GM13976 (cell line): Measurements from ENCODE around the gene IL6ST.

ENCODE experiments used
- DNase-seq: peaks from one replicate; pipeline ENCODE4 v3.0.0; 2012; ENCODE audit warnings: low spot score
- in situ Hi-C: fragments of 300-500 bp; cut with MboI; formaldehyde crosslinking; loops from one replicate; pipeline ENCODE4 v1.12.0; 2022; ENCODE audit warnings: low sequenced_read_pairs, mixed read lengths, inconsistent platforms; ENCODE audit not compliant: unreplicated experiment
- TF ChIP-seq, protein P1 (sequence below): IDR thresholded peaks from 2 replicates; pipeline ENCODE4 v1.5.1; 2012; ENCODE audit warnings: borderline replicate concordance, mild to moderate bottlenecking; ENCODE audit not compliant: insufficient read depth; ENCODE audit errors: extremely low read depth, missing control alignments, control extremely low read depth

Gene IL6ST

DNA sequence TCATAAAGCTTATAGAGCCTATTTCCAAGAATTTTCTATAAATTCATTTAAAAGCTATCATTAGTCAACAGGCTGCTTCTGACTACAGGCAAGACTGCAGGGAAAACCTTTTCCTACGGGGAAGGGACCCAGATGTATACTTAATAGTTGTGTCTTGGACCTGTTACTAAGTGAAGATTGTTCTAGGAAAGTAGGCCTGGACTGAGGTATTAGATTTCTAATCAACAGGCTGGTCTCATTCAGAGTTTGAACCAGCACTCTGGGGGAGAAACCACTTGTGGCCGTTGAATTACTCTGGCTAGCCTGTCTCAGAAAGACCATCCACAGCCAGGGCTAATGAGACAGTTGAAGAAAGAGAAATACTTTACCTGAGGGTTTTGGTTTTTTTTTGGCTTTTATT is 60.0 kb downstream of the IL6ST start:
- DNase-seq: no peak
- in situ Hi-C loops: loop anchor here (10.0 kb wide), 1 partner anchor 260 kb away; no protein-coding TSS in a partner anchor
- TF ChIP-seq, protein P1, sequence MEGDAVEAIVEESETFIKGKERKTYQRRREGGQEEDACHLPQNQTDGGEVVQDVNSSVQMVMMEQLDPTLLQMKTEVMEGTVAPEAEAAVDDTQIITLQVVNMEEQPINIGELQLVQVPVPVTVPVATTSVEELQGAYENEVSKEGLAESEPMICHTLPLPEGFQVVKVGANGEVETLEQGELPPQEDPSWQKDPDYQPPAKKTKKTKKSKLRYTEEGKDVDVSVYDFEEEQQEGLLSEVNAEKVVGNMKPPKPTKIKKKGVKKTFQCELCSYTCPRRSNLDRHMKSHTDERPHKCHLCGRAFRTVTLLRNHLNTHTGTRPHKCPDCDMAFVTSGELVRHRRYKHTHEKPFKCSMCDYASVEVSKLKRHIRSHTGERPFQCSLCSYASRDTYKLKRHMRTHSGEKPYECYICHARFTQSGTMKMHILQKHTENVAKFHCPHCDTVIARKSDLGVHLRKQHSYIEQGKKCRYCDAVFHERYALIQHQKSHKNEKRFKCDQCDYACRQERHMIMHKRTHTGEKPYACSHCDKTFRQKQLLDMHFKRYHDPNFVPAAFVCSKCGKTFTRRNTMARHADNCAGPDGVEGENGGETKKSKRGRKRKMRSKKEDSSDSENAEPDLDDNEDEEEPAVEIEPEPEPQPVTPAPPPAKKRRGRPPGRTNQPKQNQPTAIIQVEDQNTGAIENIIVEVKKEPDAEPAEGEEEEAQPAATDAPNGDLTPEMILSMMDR: no peak

DNA sequence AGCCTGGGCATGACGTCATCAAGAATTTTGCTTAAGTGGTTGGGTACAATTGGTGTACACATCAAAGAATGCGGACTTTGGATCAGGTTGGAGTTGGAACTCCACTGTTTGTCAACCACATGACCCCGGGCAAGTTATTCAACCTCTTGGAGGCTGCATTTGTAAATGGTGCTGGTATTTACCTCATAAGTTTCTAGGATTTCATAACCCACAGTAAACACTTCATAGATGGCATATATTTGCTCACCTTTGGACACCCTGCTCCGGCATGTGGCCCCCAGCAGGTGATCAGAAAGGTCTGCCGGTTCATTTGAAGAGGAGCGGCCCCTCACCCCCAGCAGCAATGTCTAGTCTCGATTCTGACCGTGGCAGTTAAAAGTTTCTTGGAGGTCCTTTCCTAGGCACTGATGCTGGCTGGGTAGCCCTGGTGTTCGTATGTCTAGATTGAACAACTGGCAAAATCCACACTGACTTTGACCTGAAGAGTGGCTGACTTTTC is 60.6 kb downstream of the IL6ST start:
- DNase-seq: no peak
- TF ChIP-seq, protein P1: no peak
- in situ Hi-C loops: loop anchor here (10.0 kb wide), 1 partner anchor 261 kb away; no protein-coding TSS in a partner anchor

DNA sequence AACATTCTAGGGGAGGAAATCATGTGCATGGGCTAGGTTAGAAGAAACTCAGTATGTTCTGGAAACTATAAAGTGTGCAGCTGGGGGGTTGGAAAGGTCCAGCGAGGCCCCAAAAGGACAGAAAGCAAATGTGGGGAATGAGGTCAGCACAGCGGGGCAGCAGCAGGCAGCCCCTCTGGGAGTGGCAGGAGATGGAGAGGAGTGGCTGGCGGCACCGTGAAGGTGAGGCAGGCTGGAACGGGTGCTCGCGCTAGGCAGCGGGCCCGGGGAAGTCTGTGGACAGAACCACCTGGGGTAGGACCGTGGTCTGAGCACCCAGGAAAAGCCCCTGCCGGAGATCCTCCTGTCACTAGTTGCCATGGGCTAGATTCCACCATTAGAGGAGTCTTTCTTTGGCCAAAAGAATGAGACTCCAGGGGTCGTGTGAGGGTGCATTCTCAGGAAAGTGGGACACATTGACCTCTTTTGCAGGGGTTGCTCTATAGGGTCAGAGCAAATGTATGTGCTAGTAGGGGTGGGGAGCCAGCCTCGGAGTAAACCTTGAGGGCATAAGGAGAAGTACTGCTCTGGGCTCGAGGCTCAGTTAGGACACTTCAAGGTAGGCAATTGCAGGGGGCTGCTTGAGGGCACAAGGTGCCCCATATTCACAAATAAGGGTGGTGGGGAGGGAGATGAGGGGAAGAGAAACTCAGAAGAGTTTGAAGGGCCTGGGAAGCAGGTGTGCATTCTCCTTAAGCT is 61.2 kb downstream of the IL6ST start:
- no peak for DNase-seq
- TF ChIP-seq, protein P1: no peak
- in situ Hi-C loops: loop anchor here (10.0 kb wide), 1 partner anchor 261 kb away; no protein-coding TSS in a partner anchor

GRCh38 chr5:55932700-55933099 is 62.1 kb downstream of the IL6ST start:
- no peak for DNase-seq
- in situ Hi-C loops: loop anchor here (10.0 kb wide), 1 partner anchor 262 kb away; no protein-coding TSS in a partner anchor
- TF ChIP-seq, protein P1: no peak

GRCh38 chr5:55929020-55929799 is 65.6 kb downstream of the IL6ST start:
- TF ChIP-seq, protein P1: no peak
- no peak for DNase-seq
- in situ Hi-C loops: no loop called here

GRCh38 chr5:55927861-55928655 is 66.7 kb downstream of the IL6ST start:
- TF ChIP-seq, protein P1: no peak
- in situ Hi-C loops: no loop called here
- DNase-seq: no peak
